Neuronal stem cell (in vitro differentiated cells): ENCODE data around the gene DIP2B.

Experiments used
- DNase-seq: peaks from one replicate; pipeline ENCODE4 v3.0.0-alpha.2; 2013; ENCODE audit warnings: low spot score
- H2AFZ ChIP-seq: one replicate; pipeline ENCODE4 v1.6.1; 2013; ENCODE audit warnings: mild to moderate bottlenecking, low read length, inconsistent platforms
- H2AK5ac ChIP-seq: 2 replicates; pipeline ENCODE4 v1.6.1; 2013; ENCODE audit warnings: low read depth, mild to moderate bottlenecking, inconsistent platforms, low read length, moderate library complexity, mixed read lengths
- H2BK120ac ChIP-seq: 2 replicates; pipeline ENCODE4 v1.6.1; 2013; ENCODE audit warnings: low read depth, mild to moderate bottlenecking, inconsistent platforms, low read length, moderate library complexity, mixed read lengths
- H2BK12ac ChIP-seq: one replicate; pipeline ENCODE4 v1.6.1; 2013; ENCODE audit warnings: low read length, inconsistent platforms
- H2BK15ac ChIP-seq: 2 replicates; pipeline ENCODE4 v1.6.1; 2013; ENCODE audit warnings: mild to moderate bottlenecking, low read length, inconsistent platforms, mixed read lengths
- H2BK5ac ChIP-seq: one replicate; pipeline ENCODE4 v1.6.1; 2013; ENCODE audit warnings: inconsistent platforms, mild to moderate bottlenecking, low read length, moderate library complexity
- H3K14ac ChIP-seq: one replicate; pipeline ENCODE4 v1.6.1; 2013; ENCODE audit warnings: low read length, inconsistent platforms
- H3K18ac ChIP-seq: 2 replicates; pipeline ENCODE4 v1.6.1; 2013; ENCODE audit warnings: low read length, inconsistent platforms
- H3K23ac ChIP-seq: 2 replicates; pipeline ENCODE4 v1.6.1; 2013; ENCODE audit warnings: low read depth, mild to moderate bottlenecking, mixed read lengths, low read length, inconsistent platforms; ENCODE audit not compliant: poor library complexity
- H3K27ac ChIP-seq: replicated peaks from 3 replicates; pipeline ENCODE4 v1.5.1; 2013; ENCODE audit warnings: low read length, inconsistent platforms
- H3K27me3 ChIP-seq, 3 experiments: 2 replicates each; pipeline ENCODE4 v1.6.1; 2013; ENCODE audit warnings: low read length in 3 of 3, mild to moderate bottlenecking in 2 of 3, inconsistent platforms in 1 of 3, low read depth in 1 of 3, mixed read lengths in 1 of 3, moderate library complexity in 1 of 3; ENCODE audit not compliant: control insufficient read depth in 3 of 3, insufficient read depth in 3 of 3
- H3K36me3 ChIP-seq, 2 donors: replicated peaks in 1 of 2; 2 replicates each; pipeline ENCODE4 v1.6.1; 2013; ENCODE audit warnings: low read length in 2 of 2; ENCODE audit not compliant: control insufficient read depth in 2 of 2, insufficient read depth in 2 of 2
- H3K4ac ChIP-seq: 2 replicates; pipeline ENCODE4 v1.6.1; 2013; ENCODE audit warnings: inconsistent platforms, mild to moderate bottlenecking, low read length, moderate library complexity
- H3K4me1 ChIP-seq, 2 donors: 1 replicate in 1 of 2; 2 replicates in 1 of 2; pipeline ENCODE4 v1.6.1; 2013; ENCODE audit warnings: low read length in 2 of 2, low read depth in 1 of 2; ENCODE audit not compliant: control insufficient read depth in 2 of 2, insufficient read depth in 1 of 2
- H3K4me2 ChIP-seq: one replicate; pipeline ENCODE4 v1.6.1; 2013; ENCODE audit warnings: mild to moderate bottlenecking, low read length, inconsistent platforms; ENCODE audit not compliant: insufficient read depth, poor library complexity, severe bottlenecking
- H3K4me3 ChIP-seq, 2 donors: 2 replicates each; pipeline ENCODE4 v1.5.1; 2013; ENCODE audit warnings: low read length in 2 of 2, mild to moderate bottlenecking in 2 of 2, inconsistent platforms in 1 of 2, moderate library complexity in 1 of 2
- H3K79me1 ChIP-seq: one replicate; pipeline ENCODE4 v1.6.1; 2013; ENCODE audit warnings: low read depth, mild to moderate bottlenecking, inconsistent platforms, low read length, moderate library complexity
- H3K9ac ChIP-seq: one replicate; pipeline ENCODE4 v1.6.1; 2013; ENCODE audit warnings: mild to moderate bottlenecking, low read depth, low read length, inconsistent platforms; ENCODE audit not compliant: poor library complexity
- H3K9me3 ChIP-seq, 2 donors: replicated peaks in 1 of 2; 2 replicates each; pipeline versions ENCODE3 to v1.6.1; 2013; ENCODE audit warnings: low read length in 2 of 2, mild to moderate bottlenecking in 2 of 2, inconsistent platforms in 1 of 2, low read depth in 1 of 2, mixed read lengths in 1 of 2, moderate library complexity in 1 of 2; ENCODE audit not compliant: control insufficient read depth in 2 of 2, insufficient read depth in 1 of 2
- H4K8ac ChIP-seq: one replicate; pipeline ENCODE4 v1.6.1; 2013; ENCODE audit warnings: low read depth, mild to moderate bottlenecking, inconsistent platforms, low read length, moderate library complexity
- H4K91ac ChIP-seq: one replicate; pipeline ENCODE4 v1.6.1; 2013; ENCODE audit warnings: low read length, low read depth, mild to moderate bottlenecking, inconsistent platforms; ENCODE audit not compliant: poor library complexity
- WGBS, 2 donors: extraction: QIAGEN DNeasy Blood & Tissue Kit; methylation state at CpG; one replicate each; pipeline ENCODE4 v1.1.7; 2013; ENCODE audit warnings: missing lambda C conversion rate in 2 of 2, mixed read lengths in 1 of 2; ENCODE audit not compliant: insufficient read length in 2 of 2, insufficient replicate concordance in 1 of 2; ENCODE audit errors: extremely low coverage in 2 of 2; 5-methylcytosine and 5-hydroxymethylcytosine counted together

Gene DIP2B

DNA sequence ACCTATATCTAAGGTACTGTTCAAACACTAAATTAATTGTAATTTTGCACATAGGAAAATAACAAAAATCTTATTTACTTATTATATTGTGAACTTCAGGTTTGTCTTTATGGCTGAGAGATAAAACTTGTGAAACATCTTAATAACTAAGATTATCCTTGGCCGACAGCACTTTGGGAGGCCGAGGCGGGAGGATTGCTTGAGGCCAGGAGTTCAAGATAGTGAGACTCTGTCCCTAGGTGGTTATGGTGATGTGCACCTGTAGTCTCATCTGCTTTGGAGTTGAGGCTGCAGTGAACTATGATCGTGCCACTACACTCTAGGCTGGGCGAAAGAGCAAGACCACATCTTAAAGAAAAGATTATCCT lies 22.6 kb downstream of the DIP2B start:
- H3K4me2 ChIP-seq = no peak overlapping the region
- no peak for DNase-seq
- peaks cover 0 to 5% of the 10 kb centered on the region in 2 donors for H3K9me3 ChIP-seq
- H2AK5ac ChIP-seq = no peak overlapping the region
- no peak overlapping the region for H3K23ac ChIP-seq
- H2BK15ac ChIP-seq = no peak overlapping the region
- no peak overlapping the region for H3K14ac ChIP-seq
- WGBS, 2 donors = no CpG with 5 or more reads among the region's 5 CpGs
- no peak overlapping the region for H2BK5ac ChIP-seq
- no peak overlapping the region for H3K4ac ChIP-seq
- no peak overlapping the region for H2BK120ac ChIP-seq
- H2AFZ ChIP-seq = no peak overlapping the region
- H4K91ac ChIP-seq = no peak overlapping the region
- H3K18ac ChIP-seq = no peak overlapping the region
- no peaks in the 10 kb centered on the region for H3K27me3 ChIP-seq
- peaks cover 3% of the 10 kb centered on the region for H3K79me1 ChIP-seq
- peaks cover 2 to 5% of the 10 kb centered on the region in 2 donors for H3K4me1 ChIP-seq
- no peak overlapping the region for H2BK12ac ChIP-seq
- no peak overlapping the region for H3K9ac ChIP-seq
- H3K4me3 ChIP-seq = no peak overlapping the region
- peaks cover 0 to 6% of the 10 kb centered on the region in 2 donors for H3K36me3 ChIP-seq
- H3K27ac ChIP-seq = no peak overlapping the region
- H4K8ac ChIP-seq = no peak overlapping the region

DNA sequence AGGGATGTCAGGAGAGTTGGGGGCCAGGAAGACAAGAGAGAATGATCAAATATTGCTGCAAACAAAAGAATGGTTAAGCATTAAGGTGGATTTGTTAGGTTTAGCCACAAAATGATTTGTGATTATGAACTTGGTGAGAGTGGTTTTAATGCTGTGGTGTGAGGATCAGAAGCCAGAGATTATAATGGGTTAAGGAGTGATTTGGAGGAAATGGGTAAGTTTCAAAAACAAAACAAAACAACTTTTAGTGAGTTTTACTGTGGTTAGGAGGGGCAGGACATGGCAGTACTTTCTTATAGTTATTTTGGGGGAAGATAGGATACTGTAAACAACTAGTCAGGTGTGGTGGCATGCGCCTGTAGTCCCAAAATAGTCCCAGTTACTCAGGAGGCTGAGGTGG lies 24.0 kb downstream of the DIP2B start:
- no peak overlapping the region for H4K8ac ChIP-seq
- H3K36me3 ChIP-seq = peaks cover 0 to 3% of the 10 kb centered on the region in 2 donors
- DNase-seq = no peak

DNA sequence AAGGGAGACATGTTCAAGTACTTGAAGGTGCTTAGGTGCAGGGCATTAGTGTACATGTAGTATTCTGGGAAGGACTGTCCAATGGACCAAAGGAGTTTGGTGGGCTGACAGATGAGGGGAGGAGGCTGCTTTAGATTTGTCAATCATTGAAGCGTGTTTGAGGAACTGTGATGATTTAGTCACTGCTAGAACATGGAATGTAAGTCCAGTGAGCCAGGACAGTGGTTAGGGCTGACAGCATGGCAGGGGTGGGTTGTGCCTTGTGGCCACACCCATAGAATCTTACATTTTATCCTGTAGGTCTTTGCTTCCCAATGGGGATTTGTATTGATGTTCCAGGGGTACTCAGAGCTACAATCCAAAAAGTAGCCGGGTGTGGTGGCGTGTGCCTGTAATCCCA lies 24.6 kb downstream of the DIP2B start:
- H2BK5ac ChIP-seq = no peak overlapping the region
- H3K14ac ChIP-seq = no peak overlapping the region
- H3K4me1 ChIP-seq = peaks cover 2 to 5% of the 10 kb centered on the region in 2 donors
- no peak overlapping the region for H3K4ac ChIP-seq
- no peak overlapping the region for H2AK5ac ChIP-seq
- peaks cover 0 to 3% of the 10 kb centered on the region in 2 donors for H3K36me3 ChIP-seq
- H3K27ac ChIP-seq = no peak overlapping the region
- no peak overlapping the region for H3K9ac ChIP-seq
- no peak overlapping the region for H3K23ac ChIP-seq
- no peak overlapping the region for H3K4me3 ChIP-seq
- no peak overlapping the region for H2BK120ac ChIP-seq
- no peak overlapping the region for H3K18ac ChIP-seq
- H2BK15ac ChIP-seq = no peak overlapping the region
- H3K4me2 ChIP-seq = no peak overlapping the region
- no CpG with 5 or more reads among the region's 3 CpGs for WGBS, 2 donors
- H3K9me3 ChIP-seq = no peaks in the 10 kb centered on the region
- H3K79me1 ChIP-seq = peaks cover 3% of the 10 kb centered on the region
- no peak for DNase-seq
- H4K8ac ChIP-seq = no peak overlapping the region
- H2BK12ac ChIP-seq = no peak overlapping the region
- no peak overlapping the region for H2AFZ ChIP-seq
- no peaks in the 10 kb centered on the region for H3K27me3 ChIP-seq
- H4K91ac ChIP-seq = no peak overlapping the region

More for the DNA sequence above, 24.0 kb downstream of the DIP2B start:
- Histone ChIP-seq H2AK5ac (no peak overlapping the region), H3K9me3 (no peaks in the 10 kb centered on the region), H2BK12ac (no peak overlapping the region), H2BK5ac (no peak overlapping the region), H2BK15ac (no peak overlapping the region), H4K91ac (no peak overlapping the region), H3K27ac (no peak overlapping the region), H3K4ac (no peak overlapping the region), H2BK120ac (no peak overlapping the region), H3K79me1 (peaks cover 3% of the 10 kb centered on the region), H3K4me3 (no peak overlapping the region), H3K23ac (no peak overlapping the region), H3K9ac (no peak overlapping the region), H3K4me1 (peaks cover 2 to 5% of the 10 kb centered on the region in 2 donors), H3K18ac (no peak overlapping the region), H3K4me2 (no peak overlapping the region), H3K14ac (no peak overlapping the region), H3K27me3 (no peaks in the 10 kb centered on the region), H2AFZ (no peak overlapping the region)
- WGBS, 2 donors = no CpG with 5 or more reads among the region's 1 CpG

DNA sequence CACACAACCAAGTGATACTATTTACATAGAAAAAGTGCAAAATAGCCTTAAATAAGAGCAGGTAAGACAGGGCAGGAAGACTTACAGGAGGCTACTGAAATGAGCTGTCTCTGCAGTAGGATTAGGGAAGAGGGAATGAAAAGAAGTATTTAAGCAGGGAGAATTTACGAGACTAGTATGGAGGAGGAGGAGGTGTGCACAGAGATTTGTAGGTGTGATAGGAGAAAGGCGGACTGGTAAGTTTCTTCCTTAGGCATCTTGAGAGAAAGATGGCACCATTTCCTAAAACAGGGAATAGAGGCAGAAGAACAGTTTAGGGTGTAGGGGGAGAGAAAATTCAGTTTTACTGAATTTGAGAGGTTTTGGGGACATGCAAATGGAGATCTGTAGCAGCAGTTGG lies 25.7 kb downstream of the DIP2B start:
- no peaks in the 10 kb centered on the region for H3K36me3 ChIP-seq
- H2AK5ac ChIP-seq = no peak overlapping the region
- no peak overlapping the region for H4K8ac ChIP-seq
- H2BK5ac ChIP-seq = no peak overlapping the region
- no peak overlapping the region for H4K91ac ChIP-seq
- H2BK120ac ChIP-seq = no peak overlapping the region
- no peak overlapping the region for H3K27ac ChIP-seq
- no peak overlapping the region for H2BK15ac ChIP-seq
- no CpG with 5 or more reads among the region's 2 CpGs for WGBS, 2 donors
- H3K18ac ChIP-seq = no peak overlapping the region
- no peak overlapping the region for H3K4ac ChIP-seq
- H3K79me1 ChIP-seq = peaks cover 3% of the 10 kb centered on the region
- H3K23ac ChIP-seq = no peak overlapping the region
- H3K9me3 ChIP-seq = no peaks in the 10 kb centered on the region
- no peak for DNase-seq
- no peaks in the 10 kb centered on the region for H3K27me3 ChIP-seq
- H3K4me1 ChIP-seq = peaks cover 2 to 5% of the 10 kb centered on the region in 2 donors
- H3K4me2 ChIP-seq = no peak overlapping the region
- no peak overlapping the region for H3K14ac ChIP-seq
- no peak overlapping the region for H2AFZ ChIP-seq
- no peak overlapping the region for H2BK12ac ChIP-seq
- no peak overlapping the region for H3K9ac ChIP-seq
- H3K4me3 ChIP-seq = no peak overlapping the region
